GM19468 (cell line): ENCODE measurements around the gene SP3.

ENCODE experiments used
- ATAC-seq: cut with Tn5 transposase; IDR thresholded peaks from one replicate; pipeline ENCODE4 v1.9.1; 2021; ENCODE audit warnings: mild to moderate bottlenecking, moderate library complexity, moderate number of reproducible peaks; ENCODE audit not compliant: unreplicated experiment; ENCODE audit errors: extremely low read depth

SP3 gene

DNA sequence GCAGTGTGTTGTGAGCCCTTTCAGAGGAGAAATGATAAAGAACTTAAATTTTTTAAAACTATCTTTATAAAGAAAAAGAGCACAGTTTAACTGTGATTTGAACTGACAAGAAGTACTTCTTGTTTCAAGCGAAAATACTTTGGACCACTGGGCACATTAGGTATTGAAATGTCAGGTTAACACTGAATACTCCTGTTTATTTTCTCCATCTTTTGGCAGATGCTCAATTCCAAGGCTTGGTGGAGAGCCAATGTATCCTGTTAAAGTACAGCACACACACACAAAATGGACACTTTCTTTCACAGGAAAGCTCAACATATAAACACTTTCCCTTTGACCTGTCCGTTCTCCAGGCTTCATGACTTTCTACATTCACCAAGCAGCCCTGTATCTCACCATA, 32.6 kb upstream of the SP3 start:
- no peak for ATAC-seq

DNA sequence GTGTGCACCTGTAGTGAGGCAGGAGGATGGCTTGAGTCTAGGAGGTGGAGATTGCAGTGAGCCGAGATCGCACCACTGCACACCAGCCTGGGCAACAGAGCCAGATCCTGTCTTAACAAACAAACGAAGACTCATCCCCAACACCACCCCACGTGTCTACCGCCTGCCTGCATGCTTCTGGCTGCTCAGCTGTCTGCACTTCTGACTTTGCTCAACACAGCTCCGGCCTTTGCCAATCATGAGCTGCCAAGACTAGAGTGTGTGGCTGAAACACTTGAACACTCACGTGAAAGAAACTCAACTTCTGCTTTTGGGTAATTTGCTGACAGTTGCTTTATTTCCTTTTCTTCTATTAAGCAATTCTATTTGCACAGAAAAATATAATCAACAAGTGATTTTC, 32.1 kb upstream of the SP3 start:
- no peak for ATAC-seq

DNA sequence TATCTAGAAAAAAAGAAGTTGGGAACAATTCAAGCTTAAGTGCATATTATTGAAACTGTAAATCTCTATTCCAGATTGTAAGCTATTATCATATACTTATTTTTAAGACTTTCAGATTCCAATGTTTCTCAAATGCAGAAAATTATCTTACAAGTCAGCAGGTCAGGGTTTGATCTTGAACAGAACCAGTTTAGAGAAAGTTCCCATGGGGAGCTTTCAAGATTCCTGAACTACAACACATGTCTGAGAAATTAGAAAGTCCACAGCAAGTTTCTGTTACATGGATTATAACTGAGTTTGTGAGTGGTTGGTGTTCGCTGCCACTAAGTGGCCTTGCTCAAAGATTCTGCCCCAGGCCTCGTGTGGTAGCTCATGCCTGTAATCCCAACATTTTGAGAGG, 31.6 kb upstream of the SP3 start:
- ATAC-seq: no peak

DNA sequence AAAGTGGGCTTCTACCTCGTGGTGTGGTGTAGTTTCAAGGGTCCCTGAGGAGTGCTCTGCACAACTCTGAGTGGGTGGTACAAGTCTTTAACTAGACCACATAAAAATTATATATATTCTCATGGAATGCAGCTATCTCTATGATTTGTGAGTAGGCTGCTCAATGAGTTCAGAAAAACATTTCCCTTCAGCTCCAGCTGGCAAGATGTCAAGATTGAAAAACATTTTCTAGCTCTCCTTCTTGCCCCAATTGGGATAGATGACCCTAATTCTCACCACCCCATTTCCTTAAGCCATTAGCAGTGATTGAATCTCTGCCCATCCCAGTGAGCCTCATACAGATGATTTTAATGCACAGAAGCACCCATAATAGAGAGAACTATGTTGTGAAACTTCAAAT, 28.3 kb upstream of the SP3 start:
- ATAC-seq: no peak

DNA sequence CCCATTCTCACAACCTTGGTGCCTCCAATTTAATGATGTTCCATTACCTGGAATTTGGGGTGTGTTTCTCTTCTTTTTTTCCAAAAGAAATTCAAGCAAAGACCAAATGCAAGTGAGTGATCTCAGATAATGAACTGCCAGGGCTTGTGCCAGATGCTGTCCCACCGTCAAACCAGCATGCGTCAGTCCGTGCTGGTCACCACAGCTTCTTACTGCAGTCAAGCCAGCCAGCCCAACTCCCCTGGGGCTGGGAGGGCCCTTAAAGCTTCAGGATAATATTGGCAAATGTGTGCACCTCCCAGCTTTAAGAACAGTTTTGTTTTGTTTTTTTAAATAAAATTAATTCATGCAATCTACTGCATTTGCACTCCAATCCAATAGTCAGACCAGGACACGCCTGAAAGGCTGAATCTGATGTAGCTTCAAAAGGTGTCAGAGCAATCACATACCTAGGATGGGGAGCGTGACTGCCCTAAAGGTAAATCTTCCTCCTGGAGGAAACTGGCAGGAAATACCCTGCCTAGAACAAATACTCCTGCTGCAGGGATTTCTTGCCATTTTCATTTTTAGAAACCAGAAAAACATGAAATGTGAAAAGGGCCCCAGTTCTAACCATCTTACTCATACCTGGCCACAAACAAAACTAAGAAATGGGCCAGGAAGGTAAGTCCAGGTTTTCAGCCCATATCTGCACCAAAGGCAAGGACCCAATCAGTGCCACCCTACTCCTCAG, 26.8 kb upstream of the SP3 start:
- no peak for ATAC-seq

DNA sequence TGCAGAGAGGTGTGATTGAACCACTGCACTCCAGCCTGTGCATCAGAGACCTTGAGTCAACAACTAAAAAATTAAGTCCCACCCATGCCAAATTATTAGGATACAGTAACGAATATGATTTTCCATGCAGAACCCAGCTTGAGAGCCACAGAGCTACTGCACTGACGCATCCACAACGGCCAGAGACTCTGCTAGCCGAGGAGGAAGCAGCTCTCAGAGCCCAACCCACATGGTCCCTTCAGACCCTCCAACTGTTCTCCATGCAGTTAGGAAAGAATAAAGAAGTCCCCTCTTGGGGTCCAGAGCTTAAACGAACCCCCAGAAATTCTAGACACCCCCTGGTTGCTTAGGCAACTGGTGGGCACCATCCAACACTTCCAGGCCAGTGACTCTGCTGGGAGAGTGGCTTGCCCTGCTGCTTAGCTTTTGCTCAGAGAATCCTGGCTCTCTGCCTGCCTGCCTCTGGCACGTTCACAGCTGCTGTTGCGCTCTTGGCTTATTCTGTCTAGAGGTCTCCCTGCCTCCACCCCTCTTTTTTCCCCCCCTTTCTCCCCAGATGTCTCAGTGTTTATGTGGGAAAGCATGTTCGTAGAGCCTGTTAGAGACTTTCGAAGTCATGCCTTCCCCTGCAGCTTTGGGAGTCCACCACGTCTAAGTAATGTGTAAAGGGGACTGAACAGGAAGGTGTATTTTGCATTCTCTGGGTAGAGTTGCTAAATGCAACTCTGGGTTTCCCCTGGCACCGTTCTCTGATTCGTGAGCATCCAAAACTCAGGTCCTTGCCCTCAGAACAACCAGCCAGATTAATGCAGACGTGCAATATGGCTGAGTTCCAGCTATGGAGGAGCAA, 26.0 kb upstream of the SP3 start:
- no peak for ATAC-seq

DNA sequence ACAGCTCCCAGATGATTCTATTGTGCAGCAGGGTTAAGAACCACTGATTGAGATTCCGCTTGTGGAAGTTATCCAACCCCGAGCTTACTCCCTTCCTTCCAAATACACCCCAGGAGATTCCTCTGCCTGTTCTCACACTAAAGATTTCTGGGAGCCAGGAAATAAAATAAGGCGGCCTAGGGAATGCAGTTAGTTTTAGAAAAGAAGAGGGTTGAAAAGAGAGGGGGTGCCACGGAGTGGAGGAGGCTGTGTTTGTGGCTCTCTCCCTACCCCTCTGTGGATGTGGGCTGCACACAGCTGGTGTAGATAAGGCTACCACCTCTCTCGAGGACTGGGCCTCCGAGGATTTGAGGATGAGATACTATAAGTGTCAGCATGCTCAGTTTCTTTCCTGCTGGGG, 25.1 kb upstream of the SP3 start:
- ATAC-seq: no peak

DNA sequence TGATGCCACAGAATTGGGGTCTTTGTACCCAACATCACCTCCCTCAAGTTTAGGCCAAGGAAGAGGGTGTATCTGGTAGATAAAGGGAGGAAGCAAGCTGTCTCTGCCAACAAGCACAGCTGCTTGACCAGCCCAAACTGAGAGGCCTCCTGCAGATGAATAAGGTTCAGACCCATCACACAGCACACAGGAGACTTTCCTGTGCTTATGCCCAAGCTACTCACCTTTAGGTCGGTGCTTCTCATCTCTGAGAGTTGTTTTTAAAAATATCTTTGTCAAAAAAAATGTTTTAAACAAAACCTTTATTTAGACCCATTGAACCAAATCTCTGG, 24.7 kb upstream of the SP3 start:
- no peak for ATAC-seq

DNA sequence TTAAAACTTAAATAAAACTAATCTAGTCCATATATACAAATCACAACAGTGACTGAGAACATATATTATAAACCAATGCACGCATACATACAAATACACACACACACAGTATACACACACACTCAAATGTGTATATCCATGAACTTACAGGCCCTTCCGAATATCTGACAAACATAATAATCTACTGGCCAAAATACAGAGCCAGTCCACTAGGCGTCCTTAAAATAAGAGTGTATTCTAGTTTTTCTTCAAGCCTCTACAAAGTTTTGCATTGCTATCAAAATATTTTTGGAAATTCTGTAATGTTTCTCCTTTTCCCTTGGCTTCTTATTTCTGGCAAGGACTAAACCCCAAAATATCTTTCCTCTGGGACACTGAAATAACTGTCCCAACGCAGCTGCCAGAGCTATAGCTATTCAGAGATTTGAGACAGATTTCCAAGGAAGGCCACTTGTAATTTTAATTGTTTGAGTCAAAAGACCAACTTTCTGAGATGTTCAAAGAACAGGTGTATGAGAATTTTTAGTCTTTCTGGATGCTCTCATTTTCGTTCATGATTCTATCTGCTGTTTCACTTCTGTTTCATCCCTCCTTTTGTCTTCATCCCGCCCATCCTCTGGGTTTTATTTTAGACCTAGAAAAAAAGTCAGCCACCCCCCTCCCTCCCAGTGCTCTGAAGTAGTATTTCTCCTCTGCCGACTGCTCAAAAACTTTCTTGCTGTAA, 24.1 kb upstream of the SP3 start:
- no peak for ATAC-seq

DNA sequence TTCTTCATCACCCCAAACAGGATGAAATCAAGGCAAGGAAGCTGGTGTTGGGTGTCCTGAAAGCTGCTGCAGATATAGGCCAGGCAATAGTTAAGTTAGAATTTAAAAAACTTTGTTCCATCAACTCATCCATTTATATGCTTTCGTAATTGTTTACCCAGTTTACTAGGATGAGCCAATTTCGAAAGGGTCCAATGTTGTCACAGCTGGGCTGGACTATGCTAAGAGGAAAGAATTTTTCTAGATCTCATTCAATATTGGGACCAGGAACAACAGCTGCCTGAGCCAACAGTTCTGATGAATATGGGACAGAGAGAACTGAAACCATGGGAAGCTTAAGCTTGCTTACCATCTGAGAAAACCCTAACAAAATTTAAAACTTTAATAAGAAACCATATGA, 21.6 kb upstream of the SP3 start:
- ATAC-seq: no peak

DNA sequence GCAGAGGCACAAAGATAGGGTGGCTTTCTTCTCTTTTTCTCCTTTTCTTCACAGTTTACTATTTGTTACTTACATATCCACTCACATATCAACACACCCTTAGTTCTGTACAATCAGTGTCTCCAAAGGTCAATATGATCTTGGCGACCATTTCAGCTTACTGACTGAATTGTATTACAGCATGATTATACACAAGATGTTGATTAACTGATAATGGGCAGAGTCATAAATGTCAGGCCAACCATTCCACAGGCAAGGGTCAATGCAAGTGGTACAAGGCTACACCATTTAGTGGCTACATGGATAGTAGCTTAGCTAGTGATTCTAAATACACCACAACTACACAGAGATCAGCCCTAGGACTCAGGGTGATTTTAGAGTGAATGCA, 20.4 kb upstream of the SP3 start:
- ATAC-seq: no peak

DNA sequence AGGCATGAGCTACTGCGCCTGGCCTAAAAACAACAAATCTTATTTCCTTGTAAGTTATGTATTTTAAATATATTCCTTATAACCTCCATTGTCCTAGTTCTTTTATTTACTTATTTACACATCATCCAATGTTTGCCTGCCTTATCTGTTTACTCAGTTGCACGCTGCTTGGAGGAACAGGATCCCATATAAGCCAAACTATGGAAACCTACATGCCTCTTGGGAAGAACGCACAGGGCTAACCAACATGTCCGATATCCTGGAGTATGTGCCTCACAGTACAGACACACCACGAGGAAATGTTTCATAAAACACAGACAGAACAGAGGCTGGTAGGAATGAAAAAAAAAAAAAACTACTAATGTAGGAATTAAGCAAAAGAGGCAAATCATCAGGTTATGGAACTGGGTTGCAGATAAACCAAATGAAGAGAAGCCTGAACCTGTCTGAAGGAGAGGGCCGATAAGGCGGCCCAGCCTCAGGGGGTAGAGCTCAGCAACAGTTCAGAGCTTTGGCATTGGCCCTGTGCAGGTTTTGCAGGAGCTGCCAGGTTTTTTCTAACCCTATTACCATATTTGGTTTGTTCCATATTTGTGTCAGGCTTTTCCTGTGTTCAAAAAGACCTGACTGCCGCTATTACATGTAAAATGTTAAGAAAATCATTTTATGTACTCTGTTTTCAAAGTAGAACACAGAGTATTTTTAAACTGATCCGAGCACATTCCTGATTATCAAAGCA, 19.9 kb upstream of the SP3 start:
- ATAC-seq: no peak

DNA sequence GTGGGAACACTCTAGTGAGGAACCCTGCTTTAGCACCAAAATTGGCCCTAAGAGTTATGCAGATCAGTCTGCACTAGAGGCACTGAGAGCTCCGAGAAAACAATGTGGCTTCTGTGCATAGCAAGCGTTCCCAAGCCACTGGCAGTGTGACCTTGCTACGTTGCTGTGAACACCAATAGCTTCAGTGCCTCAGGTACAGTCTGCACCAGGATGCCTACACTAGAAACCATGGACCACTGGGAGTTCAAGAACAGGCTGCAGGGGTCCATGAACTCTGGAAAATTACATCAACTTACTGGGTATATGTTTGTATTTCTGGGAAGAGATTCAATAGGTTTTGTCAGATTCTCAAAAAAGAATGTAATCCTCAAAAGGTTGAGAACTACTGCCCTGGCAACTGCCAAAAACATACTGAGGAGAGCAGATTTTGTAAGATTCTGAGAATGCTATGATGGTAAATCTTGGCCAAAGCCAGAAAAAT, 18.3 kb upstream of the SP3 start:
- no peak for ATAC-seq

DNA sequence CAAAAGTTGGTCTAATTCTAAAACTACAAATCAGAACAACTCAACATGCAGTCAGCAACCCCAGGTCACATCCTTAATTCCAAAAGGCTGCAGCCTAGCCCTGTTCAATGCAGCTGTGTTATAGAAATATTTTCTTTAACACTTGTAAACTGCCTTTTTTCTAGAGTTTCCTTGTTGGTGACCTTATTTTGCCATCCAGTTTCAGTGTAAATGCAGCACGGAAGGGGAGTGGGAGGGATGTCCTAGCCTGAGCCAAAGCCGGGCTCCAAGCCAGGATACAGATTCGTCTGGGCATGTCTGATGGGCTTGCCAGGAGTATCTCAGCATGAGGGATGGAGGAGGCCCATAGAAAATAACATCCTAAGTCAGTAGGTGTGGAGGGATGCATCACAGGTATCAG, 17.7 kb upstream of the SP3 start:
- ATAC-seq: no peak

DNA sequence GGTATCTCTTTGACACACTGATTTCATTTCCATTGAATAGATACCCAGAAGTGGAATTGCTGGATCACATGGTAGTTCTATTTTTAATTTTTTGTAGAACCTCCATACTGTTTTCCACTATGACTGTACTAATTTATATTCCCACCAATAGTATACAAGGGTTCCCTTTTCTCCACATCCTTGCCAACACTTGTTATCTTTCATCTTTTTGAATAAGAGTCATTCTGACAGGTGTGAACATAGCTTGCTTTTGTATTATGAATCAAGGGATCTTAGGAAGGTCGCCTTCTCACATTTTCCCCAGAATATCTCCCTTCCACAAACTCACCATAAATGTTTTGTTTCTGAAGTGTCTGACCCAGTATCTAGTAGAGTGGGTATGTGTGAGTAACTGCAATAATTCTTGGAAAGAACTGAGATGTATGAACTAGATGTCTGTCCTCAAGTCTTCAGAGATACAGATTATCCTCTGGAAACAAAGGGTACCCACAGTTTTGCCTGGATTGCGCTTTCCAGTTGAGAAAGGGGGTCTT, 17.1 kb upstream of the SP3 start:
- no peak for ATAC-seq

DNA sequence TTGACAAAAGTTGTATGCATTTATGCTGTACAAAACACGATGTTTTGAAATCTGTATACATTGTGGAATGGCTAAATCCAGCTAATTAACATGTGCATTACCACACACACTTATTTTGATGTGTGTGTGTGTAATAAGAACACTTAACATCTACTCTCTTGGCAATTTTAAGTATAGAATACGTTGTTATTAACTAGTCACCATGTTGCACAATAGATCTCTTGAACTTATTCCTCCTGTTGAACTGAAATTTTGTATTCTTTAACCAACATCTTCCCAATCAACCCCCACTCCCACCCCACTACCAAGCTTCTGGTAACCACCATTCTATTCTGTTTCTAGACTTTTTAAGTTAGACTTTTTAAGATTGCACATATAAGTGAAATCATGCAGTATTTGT, 16.3 kb upstream of the SP3 start:
- no peak for ATAC-seq

DNA sequence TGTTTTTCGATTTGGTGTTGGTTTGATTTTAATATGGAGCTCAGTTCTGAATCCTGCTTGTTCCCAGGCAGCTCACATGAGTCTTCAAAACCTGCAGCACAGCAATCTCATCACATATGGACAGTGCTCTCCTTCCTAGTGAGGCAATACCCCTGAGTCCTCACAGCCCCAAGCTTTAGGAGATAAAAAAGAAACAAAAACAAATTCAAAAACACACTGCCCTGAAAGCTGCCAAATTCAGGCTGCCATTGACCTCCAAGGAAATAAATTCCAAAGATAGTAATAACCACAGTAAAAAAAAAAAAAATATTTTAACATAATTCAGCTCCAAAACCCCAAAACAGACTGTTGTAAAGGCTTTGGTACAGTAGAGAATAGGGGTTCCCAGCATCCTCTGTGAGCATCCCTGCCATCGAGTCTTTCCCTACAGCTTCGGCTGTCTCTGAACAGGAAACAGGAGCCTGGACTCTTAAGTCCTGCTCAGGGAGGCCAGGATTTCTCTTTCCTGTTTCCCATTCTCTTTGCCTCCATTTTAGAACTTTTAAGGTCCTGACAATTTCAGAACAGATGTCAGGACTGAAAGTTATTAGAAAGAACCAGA, 14.7 kb upstream of the SP3 start:
- ATAC-seq: no peak

DNA sequence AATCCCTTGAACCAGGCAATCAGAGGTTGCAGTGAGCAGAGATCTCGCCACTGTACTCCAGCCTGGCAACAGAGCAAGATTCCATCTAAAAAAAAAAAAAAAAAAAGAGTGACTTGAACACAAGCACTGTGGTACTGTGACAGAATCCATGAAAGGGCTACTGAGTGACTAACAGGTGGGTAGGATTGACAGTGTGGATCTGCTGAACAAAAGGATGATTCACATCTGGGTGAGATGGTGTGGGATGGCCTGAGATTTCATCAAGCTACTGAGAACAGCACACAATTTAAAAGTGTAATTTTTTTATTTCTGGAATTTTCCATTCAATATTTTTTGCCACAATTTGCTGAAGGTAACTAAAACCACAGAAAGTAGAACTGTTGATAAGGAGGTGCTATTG, 13.3 kb upstream of the SP3 start:
- ATAC-seq: no peak

DNA sequence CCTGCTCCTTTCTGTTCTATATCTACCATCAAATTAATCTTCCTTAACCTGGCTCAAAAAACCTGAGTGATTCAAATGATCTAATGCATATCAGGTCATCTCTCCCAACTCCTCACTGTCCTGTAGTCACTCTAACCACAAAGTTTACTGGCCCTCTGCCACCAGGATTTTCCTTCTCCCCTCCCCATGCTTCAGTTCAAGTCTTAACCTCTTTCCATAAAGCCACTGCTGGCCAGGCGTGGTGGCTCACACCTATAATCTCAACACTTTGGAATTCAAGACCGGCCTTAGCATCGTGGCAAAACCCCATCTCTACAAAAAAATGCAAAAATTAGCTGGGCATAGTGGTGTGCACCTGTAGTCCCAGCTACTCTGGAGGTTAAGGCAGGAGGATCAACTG, 7.5 kb upstream of the SP3 start:
- no peak for ATAC-seq

DNA sequence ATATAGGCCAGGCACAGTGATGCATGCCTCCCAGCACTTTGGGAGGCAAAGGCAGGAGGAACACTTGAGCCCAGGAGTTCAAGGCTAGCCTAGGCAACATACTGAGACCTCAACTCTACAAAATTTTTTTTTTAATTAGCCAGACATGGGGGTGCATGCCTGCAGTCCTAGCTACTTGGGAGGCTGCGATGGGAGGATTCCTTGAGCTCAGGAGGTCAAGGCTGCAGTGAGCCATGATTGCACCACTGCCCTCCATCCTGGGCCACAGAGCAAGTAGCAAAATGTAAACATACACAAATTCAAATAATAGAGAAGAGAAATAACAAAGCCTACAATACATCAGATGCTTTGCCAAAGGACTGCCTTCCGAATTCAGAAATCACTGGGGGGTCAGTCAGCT, 7.0 kb upstream of the SP3 start:
- ATAC-seq: no peak
